DOHH2 (cell line): ENCODE results near the gene NCAM2.

Experiments used
- EZH2phosphoT487 ChIP-seq: fragments of 200-600 bp; sonication (generic); IDR thresholded peaks from 2 replicates; pipeline ENCODE4 v1.6.1; 2017; ENCODE audit warnings: borderline replicate concordance, mild to moderate bottlenecking, antibody characterized with exemption, low read length, moderate library complexity, mixed read lengths
- TF ChIP-seq, protein P1 (sequence below): fragments of 200-600 bp; sonication (generic); IDR thresholded peaks from one replicate; pipeline ENCODE4 v1.5.1; 2014; ENCODE audit warnings: antibody characterized with exemption, mild to moderate bottlenecking, low read depth, low read length; ENCODE audit not compliant: poor library complexity, severe bottlenecking

DNA sequence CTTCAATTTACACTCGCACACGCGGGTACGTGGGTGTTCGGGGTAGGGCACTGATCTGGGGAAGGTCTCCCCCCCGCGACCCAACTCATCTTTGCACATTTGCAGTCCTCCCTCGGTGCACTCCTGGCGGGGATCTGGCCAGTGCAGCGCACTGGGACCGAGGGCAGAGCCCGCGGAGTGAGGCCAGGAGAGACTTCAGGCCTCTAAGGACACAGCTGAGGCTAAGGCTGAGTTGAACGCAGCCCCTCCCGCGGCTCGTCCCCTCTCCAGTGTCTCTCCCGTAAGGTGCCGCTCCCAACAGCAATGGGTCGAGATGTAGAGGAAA lies 936 bp upstream of the NCAM2 start:
- TF ChIP-seq, protein P1, sequence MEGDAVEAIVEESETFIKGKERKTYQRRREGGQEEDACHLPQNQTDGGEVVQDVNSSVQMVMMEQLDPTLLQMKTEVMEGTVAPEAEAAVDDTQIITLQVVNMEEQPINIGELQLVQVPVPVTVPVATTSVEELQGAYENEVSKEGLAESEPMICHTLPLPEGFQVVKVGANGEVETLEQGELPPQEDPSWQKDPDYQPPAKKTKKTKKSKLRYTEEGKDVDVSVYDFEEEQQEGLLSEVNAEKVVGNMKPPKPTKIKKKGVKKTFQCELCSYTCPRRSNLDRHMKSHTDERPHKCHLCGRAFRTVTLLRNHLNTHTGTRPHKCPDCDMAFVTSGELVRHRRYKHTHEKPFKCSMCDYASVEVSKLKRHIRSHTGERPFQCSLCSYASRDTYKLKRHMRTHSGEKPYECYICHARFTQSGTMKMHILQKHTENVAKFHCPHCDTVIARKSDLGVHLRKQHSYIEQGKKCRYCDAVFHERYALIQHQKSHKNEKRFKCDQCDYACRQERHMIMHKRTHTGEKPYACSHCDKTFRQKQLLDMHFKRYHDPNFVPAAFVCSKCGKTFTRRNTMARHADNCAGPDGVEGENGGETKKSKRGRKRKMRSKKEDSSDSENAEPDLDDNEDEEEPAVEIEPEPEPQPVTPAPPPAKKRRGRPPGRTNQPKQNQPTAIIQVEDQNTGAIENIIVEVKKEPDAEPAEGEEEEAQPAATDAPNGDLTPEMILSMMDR, result no peak
- no peak for TF ChIP-seq EZH2phosphoT487
